DMS114 treated with DMSO at 0.1 percent for 48 hours (cell line): ENCODE measurements around the gene L3MBTL3.
"Not testable (repeated sequence)": the region's sequence is repeated elsewhere in the genome, so short reads cannot be mapped to it uniquely, and the experiment has no call there.

ENCODE experiments used
- DNase-seq: peaks from one replicate; lab custom pipeline; 2025; ENCODE audit not compliant: unreplicated experiment; lab: John Stamatoyannopoulos, UW

The L3MBTL3 gene

DNA sequence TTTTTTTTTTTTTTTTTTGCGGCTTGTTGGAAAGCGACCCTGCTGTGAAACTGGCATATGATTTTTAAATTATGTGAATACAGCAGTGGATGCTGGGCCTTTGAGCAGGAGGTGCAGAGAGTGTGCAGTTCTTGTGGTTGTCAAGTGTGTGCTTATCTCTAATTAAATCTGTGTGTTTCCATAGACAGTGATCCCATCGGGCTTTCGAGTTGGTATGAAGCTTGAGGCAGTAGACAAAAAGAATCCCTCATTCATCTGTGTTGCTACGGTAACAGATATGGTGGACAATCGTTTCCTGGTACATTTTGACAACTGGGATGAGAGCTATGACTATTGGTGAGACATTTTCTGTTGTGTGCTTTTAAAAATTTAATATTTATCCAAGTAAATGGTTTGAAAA lies 52.4 kb downstream of the L3MBTL3 start:
- DNase-seq: no peak

DNA sequence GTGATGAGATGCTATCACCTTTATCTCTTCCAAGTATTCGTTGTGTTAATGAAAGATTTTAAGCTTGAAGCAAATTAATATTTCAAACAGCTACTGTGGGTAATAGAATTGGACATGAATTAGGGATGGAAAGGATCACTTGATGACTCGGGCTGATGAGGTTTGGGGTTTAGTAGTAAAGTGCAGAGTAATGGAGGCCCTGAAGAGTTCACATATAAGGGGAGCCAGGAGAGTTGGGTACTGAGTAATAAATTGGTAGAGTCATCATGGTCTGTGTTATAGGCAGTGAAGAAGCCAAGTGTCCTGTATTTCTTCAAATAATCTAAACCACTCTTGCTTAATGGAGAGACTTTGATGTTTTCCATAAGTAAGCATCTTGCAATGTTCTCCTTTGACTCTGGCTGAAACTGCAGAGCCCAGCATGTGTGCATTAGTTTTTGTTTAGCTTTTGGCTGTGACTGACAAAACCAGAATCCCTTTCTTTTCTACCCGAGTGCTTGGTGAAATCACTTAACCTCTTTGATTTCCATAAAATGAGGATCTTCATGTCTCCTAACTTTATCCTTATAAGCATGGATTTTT lies 57.6 kb downstream of the L3MBTL3 start:
- no peak for DNase-seq

DNA sequence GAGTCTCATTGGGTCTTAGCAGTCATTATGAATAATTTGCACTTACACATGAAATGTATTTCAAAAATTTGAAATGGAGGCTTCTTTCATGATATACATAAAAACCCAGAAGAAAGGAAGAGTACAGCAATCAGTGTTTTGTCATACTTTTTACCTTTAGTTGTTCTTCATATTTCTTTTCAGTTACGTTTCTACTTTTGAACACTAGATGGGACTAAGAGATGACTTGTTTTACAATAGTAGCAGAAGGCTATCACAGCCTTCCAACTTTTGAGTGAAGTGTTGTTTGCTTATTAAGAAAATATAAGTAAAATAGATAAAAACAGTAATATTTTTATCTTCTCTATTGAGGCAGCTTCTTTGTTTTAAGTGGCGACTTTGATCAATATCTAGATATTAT lies 58.1 kb downstream of the L3MBTL3 start:
- DNase-seq: no peak

DNA sequence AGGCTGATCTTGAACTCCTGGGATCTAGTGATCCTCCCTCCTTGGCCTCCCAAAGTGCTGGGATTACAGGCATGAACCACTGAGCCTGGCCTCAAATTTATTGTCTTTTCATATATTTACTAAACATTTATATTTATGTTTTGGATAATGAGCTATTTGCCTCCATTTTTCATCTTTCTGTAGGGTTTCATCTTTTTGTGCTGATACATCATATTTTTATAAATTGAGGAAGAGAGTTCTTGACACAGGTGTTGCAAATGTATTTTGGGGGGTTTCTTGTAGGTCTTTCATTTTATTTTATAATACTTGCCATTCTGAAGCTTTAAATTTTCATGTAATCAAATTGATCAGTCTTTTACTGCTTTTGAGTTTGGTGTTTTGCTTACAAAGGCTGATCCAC lies 72.4 kb downstream of the L3MBTL3 start:
- DNase-seq: no peak

DNA sequence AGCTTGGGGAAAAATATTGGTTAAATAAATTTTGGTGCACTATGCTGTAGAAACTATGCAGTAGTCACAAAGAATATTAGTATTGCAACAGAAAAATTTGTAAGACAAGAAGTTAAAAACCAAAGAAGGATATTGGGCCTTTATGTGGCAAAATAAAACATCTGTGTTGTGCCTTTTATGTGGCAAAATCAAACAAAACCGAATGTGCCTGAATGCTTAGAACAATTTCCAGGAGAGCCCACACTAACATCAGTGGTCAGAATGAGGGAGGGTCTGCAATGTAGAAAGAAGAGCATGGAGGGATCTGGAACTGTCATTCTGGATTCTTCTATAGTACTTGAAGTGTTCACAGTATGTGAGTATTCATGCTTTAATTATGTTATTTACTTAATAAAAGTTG lies 75.2 kb downstream of the L3MBTL3 start:
- no peak for DNase-seq

DNA sequence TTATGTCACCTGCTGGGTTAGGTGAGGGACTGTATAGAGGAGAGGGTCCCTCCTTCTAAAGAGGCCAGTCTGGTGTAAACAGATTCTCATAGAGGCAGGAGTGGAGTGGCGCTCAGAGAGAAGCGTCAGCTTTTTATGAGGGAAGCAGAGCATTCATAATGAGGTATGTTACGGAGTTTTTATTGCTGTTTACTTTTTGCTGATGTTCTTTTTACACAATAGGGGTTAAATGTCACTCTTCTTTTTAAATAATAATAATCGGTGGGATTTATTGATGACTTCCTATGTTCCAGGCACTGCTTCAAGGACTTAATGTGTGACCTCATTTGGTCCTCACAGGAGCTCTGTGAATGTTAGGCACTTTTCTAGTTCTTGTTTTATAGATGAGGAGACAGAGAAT lies 79.9 kb downstream of the L3MBTL3 start:
- DNase-seq: no peak

DNA sequence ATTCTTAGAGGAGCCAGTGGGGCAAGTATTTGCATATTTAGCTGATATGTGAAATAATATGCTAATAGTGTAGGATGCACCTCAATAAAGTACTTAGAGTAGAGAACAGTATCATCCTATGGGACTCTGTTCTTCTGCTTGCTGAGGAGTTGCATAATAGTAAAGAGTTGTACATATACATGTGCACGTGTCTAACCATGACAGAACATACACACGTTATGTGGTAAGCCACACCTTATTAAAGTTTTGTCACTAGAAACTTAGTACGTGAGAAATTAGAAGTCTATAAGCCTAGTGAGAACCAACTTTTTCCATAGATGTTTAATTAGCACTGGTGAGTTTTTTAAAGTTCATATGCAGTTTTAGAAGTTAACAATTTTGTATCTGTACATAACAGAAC lies 80.7 kb downstream of the L3MBTL3 start:
- no peak for DNase-seq

DNA sequence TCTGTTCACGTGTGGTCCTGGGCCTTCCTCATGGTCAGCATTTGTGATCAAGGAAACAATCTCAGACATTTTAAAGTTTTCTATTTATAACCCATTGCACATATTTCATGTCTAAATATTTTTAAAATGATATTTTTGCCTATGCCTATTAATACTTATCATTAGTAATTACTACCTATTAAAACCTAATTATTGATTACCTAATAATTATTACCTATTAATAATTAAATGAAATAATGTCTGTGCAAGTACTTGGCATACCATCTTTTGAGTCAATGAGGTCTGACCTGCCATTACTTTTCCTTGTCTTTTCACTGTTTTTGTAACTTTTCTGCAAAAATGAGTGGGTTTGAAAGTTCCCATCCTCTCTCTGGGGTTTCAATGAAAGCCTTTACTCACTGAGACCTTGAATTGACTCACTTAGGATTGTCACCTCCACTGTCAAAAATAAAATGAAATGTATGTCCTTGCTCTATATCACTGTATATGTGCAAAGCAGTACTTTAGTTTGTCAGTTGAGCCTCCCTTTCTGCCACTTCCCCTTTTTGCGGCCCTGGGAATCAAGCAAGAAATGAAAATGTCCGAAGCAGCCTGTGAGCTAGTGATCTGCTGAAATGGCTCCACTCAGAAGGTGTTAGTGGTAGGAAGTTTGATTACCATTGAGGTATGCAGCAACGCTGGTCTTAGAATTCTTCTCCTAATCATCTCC lies 87.8 kb downstream of the L3MBTL3 start:
- DNase-seq: no peak

DNA sequence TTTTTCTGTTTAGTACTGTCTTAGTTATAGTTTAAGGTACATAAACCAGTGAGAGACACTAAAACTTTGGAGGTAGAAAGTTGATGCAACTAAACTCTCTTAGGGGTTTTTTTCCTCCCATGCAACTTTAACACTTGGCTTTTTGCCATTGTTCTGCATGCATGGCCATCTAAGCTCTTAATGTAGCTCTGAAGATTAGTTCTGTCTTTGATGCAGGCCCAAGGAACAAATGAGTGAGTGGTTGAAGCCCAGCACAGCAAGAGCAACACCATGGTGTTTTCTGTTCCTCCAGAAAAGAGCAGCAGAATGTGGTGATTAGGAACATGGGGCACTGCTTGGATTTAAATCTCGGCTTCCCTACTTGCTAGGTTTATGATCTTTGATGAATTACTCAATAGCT lies 89.3 kb downstream of the L3MBTL3 start:
- no peak for DNase-seq

DNA sequence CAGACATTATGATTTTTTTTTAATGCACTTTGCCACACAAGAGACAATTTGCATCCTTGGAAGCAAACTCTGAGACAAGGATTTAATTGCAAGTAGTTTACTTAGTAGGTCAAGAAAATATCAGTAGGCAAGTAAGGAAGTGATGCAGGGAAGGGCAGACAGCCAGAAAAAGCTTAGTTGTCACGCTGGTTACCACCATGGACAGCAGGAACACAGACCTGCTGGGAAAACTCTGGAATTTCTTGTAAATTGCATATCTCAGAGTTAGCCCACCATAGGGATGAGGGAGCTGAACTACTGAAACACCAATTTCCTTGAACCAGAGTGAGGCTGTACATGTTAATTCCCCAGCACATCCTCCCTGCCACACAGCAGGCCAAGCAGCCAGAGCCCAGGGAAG lies 92.7 kb downstream of the L3MBTL3 start:
- no peak for DNase-seq

DNA sequence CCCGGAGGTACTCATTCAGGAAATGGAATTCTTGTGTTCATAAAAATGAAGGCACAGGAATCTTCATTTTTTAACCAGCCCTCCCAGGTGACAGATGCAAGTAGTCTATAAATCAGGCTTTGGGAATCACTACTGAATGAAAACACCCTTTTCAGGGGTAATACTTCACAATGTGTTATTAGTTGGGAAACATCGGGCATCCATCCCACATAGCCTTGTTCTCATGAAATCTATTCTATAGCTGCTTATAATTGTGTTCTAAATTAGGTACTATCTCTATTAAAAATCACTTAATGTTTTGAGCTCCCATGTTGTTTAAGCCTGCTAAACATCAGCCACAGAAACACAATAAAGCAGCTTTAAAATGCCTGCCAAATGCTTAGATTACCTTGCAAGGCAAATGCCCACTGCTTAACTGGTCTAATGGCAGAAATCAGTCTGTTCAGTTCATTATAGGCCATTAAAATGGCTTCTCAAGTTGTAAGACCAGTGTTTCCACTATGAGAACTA lies 94.9 kb downstream of the L3MBTL3 start:
- no peak for DNase-seq

DNA sequence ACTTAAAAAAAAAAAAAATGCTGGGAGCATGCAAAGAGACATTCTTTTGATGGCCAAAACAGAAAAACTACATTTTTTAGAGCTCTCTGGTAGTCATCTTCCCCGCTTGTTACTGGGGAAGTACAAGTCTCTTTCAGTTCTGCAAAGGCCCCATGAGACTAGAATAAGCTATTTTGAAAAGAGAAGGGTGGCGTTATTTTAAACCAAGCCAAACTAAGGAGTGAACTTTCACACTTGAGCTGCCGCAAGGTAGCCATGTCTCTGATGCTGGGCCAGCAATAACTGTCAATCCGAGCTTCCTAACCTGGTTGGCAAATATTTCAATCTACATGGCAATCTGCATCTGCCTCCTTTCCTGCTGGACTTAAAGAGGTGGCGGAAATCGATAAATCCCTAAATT lies 96.7 kb downstream of the L3MBTL3 start:
- no peak for DNase-seq

DNA sequence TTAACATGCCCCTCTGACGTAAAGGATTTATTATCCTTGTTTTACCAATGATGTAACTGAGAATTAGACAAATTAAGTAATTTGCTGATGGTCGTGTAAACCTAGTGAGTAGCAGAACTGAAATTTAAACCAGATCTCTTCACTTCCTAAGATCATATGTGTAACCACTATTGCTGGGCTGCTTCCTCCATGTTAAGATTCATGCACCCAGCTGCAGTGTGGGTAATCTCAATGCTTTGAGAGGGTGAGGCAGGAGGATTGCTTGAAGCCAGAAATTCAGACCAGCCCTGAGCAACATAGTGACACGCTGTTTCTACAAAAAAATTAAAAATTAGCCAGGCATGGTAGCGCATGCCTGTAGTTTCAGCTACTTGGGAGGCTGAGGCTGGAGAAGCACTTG lies 97.9 kb downstream of the L3MBTL3 start:
- DNase-seq: no peak

DNA sequence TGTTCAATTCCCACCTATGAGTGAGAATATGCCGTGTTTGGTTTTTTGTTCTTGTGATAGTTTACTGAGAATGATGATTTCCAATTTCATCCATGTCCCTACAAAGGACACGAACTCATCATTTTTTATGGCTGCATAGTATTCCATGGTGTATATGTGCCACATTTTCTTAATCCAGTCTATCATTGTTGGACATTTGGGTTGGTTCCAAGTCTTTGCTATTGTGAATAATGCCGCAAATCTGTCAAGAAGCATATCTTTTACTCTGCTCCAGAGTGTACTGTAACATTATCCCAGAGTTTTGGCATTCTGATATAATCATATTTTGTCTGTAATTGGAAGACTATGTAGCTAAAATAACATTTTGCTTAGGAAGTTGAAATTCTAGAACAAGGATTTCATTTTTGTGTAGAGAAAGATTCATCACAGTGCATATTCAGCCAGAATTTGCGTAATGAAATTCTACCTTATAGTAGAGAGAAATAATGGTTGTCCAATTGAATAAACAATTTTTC lies 98.9 kb downstream of the L3MBTL3 start:
- not testable (repeated sequence) for DNase-seq

DNA sequence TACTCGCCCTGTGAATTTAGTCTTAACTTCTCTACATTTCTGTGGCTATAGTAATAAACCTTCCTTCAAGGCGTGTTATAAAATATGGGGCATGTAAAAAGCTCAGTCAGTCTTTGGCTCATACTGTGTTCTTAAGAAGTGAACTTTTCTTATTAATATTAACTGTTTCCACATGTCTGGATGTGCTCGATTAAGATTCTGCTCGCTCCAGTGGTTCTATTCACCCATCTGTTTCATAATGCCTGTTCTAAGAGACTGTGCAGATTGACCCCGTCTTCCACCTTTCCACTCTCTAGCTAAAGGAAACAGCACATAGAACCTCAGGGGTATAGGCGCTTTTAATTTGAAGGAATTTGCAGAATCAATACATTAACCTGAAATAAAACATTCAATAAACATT lies 99.9 kb downstream of the L3MBTL3 start:
- DNase-seq: no peak

DNA sequence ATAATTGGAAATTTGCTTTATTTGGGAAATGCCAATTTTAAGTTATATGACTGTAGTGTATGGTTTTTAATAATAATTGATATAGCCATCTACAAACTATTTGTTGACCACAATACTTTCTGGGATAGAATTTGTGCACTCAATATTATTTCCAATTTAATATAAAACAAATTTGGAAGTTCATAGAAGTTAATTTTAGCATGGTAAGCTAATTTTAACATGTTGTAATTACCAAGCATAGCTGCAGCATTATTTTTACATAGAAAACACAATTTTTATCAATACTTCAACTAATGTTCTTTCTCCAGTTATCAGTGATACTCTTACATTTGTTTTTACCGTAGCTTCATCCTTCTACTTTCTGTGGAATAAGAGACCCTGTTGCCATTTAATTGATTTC lies 100.8 kb downstream of the L3MBTL3 start:
- no peak for DNase-seq

DNA sequence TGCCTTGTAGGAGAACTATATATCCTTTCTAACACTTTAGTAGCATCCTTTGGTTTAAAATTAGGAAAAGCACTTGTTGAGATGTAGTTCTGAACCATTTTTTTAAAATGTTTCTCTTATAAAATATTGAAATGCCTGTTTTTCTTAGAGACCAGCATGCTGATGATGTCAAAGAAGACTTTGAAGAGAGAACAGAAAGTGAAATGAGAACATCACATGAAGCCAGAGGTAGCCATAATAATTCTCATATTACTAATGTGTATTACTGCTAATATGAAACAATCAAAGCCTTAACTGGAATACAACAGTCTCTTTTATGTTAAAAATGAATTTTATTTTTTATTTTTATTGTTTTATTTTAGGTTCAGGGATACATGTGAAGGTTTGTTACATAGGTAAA lies 102.3 kb downstream of the L3MBTL3 start:
- no peak for DNase-seq

DNA sequence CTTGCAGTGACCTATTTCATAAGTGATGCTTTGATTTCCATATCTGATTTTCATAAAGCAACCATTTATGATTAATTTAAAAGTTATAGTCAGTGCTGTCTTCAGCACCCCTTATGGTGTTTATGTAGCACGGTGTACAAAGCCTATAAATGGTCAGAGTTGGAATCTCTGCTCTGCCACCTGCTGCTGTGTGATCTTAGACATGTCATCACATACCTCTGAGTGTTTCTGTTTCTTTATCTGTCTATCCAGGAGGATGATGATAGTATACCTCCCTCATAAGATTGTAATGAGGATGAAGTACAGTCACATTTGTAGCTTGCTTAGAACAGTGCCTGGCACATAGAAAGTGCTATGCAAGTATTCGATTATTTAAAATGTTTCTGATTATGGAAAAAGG lies 103.9 kb downstream of the L3MBTL3 start:
- no peak for DNase-seq

DNA sequence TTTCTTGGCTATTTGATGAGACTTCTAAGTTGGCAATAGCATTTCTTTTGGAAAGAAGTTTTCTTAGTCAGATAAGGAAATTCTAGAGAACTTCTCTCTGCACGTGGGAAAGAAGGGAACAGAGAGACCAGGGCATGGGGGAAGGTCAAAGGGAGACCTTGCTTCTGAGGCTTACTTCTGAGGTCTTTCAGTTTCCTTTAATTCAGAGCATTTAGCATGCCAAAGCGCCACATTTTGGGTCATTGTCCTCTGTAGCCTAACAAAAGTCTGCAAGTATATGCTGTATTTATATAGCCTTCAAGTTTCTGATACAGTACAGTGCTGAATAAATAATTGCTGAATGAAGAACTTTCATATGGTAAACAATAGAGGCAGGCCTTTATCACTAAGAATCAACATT lies 108.8 kb downstream of the L3MBTL3 start:
- no peak for DNase-seq

DNA sequence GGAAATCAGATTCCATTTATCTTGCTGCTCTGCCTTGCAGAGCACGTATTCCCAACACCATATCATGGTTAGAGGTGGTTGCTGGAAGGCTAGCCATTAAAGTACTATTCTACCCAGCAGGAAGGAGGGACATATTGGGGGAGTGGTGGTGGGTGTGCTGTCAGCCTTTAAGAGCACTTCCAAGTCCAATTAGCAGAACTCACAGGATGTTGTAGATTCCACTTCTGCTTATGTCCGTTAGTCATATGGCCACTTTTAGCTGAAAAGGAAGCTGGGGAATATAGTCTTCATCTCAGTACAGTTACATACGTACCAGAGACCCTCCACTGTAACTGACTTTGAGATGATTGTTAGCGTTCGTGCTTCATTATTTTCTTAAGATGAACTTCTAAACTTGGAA lies 109.9 kb downstream of the L3MBTL3 start:
- DNase-seq: no peak

DNA sequence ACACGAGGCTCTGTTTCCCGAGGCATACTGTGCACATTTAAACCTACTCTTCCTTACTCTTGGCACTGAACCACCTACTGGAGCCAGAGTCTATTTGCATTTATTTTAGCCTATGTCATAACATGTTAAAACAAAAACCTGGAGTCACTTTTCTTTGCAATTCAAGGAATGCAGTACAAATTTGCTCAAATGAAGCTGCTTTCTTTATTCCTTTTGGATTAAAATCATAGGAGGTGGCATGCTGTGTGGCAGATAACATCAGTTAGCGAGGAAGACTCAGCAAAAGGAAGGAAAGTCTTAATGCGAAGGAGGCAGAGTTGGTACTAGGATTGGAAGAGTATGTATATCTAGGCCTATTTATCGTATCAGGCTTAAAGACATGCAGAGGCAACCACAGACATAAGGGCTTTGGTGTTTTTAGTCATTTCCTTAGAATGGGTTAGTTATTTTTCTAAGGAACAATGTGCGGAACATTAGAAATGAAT lies 111.4 kb downstream of the L3MBTL3 start:
- DNase-seq: no peak

DNA sequence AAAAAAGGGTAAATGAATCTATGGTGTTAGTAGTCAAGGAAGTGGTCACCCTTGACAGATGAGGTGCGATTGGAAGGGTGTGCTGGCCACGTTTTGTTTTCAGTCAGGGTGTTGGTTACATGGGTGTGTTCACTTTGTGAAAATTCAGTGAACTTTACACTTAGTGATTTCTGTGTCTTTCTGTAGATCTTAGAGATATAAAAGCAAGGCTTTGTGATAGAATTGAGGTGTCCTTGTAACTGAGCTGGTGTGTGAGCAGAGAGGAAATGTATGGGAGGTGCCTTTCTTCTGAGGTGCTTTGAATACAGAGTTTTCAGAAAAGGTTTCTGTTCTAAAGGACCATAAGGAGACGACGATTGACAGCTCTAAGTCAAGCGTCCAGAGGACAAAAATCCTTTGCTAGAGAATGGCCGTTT lies 113.9 kb downstream of the L3MBTL3 start:
- DNase-seq: no peak

DNA sequence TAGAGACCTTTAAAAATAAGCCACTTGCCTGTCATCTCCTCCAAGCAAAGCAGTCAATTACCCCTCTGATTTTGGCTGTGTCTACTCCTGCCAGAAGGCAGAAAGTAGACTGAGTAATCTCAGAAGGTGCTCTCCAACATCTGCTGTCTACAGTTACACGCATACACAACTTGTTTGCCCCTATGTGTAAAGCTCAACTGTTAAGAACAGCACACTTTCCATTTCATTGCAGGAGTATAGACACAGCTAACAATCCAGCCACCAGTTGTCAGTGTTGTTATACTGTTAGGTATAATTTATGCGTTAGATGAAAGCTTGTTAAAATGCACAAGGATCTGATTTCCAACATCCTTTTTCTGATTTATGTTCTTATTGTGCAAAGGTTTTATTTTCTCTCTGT lies 116.2 kb downstream of the L3MBTL3 start:
- no peak for DNase-seq
